Measurements from ENCODE around the gene SEL1L3.

Gene SEL1L3

GRCh38 chr4:25749150-25749794, 113.5 kb downstream of the SEL1L3 start:
- no peak for TF ChIP-seq CTCF (IDR thresholded peaks at IDR 0.05; ENCODE audit: low read depth, low read length, missing control alignments)
- DNase-seq (ENCODE audit: low read depth), result no peak
- no peak overlapping the region for H3K4me3 ChIP-seq (ENCODE audit: low read depth, low read length)

GRCh38 chr4:25743971-25744370, 118.8 kb downstream of the SEL1L3 start:
- H3K4me3 ChIP-seq (ENCODE audit: low read depth, low read length), result no peak overlapping the region
- DNase-seq (ENCODE audit: low read depth), result no peak
- no peak for TF ChIP-seq CTCF (IDR thresholded peaks at IDR 0.05; ENCODE audit: low read depth, low read length, missing control alignments)

GRCh38 chr4:25729564-25729963, 133.2 kb downstream of the SEL1L3 start:
- DNase-seq (ENCODE audit: low read depth), result no peak
- no peak overlapping the region for H3K4me3 ChIP-seq (ENCODE audit: low read depth, low read length)
- no peak for TF ChIP-seq CTCF (IDR thresholded peaks at IDR 0.05; ENCODE audit: low read depth, low read length, missing control alignments)

GRCh38 chr4:25728886-25729285, 133.9 kb downstream of the SEL1L3 start:
- TF ChIP-seq CTCF (IDR thresholded peaks at IDR 0.05; ENCODE audit: low read depth, low read length, missing control alignments), result no peak
- DNase-seq (ENCODE audit: low read depth), result no peak

GRCh38 chr4:25727711-25728493, 134.9 kb downstream of the SEL1L3 start:
- H3K4me3 ChIP-seq (ENCODE audit: low read depth, low read length), result no peak overlapping the region
- no peak for DNase-seq (ENCODE audit: low read depth)
- TF ChIP-seq CTCF (IDR thresholded peaks at IDR 0.05; ENCODE audit: low read depth, low read length, missing control alignments), result no peak

More at GRCh38 chr4:25728886-25729285, 133.9 kb downstream of the SEL1L3 start:
- no peak overlapping the region for H3K4me3 ChIP-seq (ENCODE audit: low read depth, low read length)

GRCh38 chr4:25725870-25726269, 136.9 kb downstream of the SEL1L3 start:
- TF ChIP-seq CTCF (IDR thresholded peaks at IDR 0.05; ENCODE audit: low read depth, low read length, missing control alignments), result no peak
- H3K4me3 ChIP-seq (ENCODE audit: low read depth, low read length), result no peak overlapping the region
- no peak for DNase-seq (ENCODE audit: low read depth)

All from GM12864 (cell line).